Adrenal gland (tissue), 12 donors: ENCODE results near the gene CGRRF1. TPM values are rescaled to one million over a fixed set of nuclear protein-coding genes. Genes with fewer than 3 reads are reported as not detected.

Experiments
- DNase-seq, 7 donors: peaks; one replicate each; pipeline ENCODE4 v3.0.0-alpha.2; 2019 to 2020
- H3K27ac ChIP-seq, 5 donors: fragments of 200-600 bp; sonication (generic) in 4 of 5; 1 replicate in 3 of 5; 2 replicates in 2 of 5; pipeline versions ENCODE4 v1.5.1 to v1.8.0; 2016 to 2020; ENCODE audit warnings: mild to moderate bottlenecking in 1 of 5
- H3K27me3 ChIP-seq: fragments of 200-600 bp; 2 replicates; pipeline ENCODE4 v1.8.0; 2021
- H3K36me3 ChIP-seq, 2 donors: fragments of 200-600 bp; replicated peaks in 1 of 2; 1 replicate in 1 of 2; 2 replicates in 1 of 2; pipeline versions ENCODE4 v1.5.1 to v1.8.0; 2018 to 2022
- H3K4me1 ChIP-seq, 2 donors: fragments of 200-600 bp; replicated peaks in 1 of 2; 1 replicate in 1 of 2; 2 replicates in 1 of 2; pipeline versions ENCODE4 v1.5.1 to v1.8.0; 2018 to 2021
- H3K4me3 ChIP-seq, 4 donors: fragments of 200-600 bp; sonication (generic) in 3 of 4; one replicate each; pipeline ENCODE4 v1.5.1; 2016 to 2018
- H3K9me3 ChIP-seq, 3 donors: fragments of 200-600 bp; sonication (generic) in 1 of 3; replicated peaks in 1 of 3; 1 replicate in 2 of 3; 2 replicates in 1 of 3; pipeline versions ENCODE4 v1.5.1 to v1.8.0; 2016 to 2021
- CTCF ChIP-seq, 6 experiments: fragments of 450-650 bp in 4 of 6; fragments of 200-600 bp in 2 of 6; sonication (generic) in 1 of 6; IDR thresholded peaks; 1 replicate in 5 of 6; 2 replicates in 1 of 6; pipeline versions ENCODE4 v1.5.1 to v1.8.0; 2016 to 2021; ENCODE audit warnings: antibody characterized with exemption in 6 of 6, mild to moderate bottlenecking in 2 of 6, moderate library complexity in 1 of 6
- POLR2A ChIP-seq, 2 donors: fragments of 450-650 bp; IDR thresholded peaks; one replicate each; pipeline ENCODE4 v1.6.1; 2017; ENCODE audit warnings: antibody characterized with exemption in 2 of 2, mild to moderate bottlenecking in 2 of 2, moderate library complexity in 1 of 2
- WGBS, 4 donors: extraction: QIAGEN DNeasy Blood & Tissue Kit in 2 of 4; methylation state at CpG; one replicate each; pipeline versions ENCODE4 v1.1.5 to v1.1.7; 2013 to 2017; 5-methylcytosine and 5-hydroxymethylcytosine counted together
- intact Hi-C, 2 donors: fragments of 100-400 bp; cut with DNase I; formaldehyde crosslinking; loops; one replicate each; pipeline versions ENCODE4 v1.14.1 to v1.15.0; 2022 to 2023
- polyA plus RNA-seq, 3 donors: library from polyadenylated mRNA; stranded (reverse); fragments of 200-250 nt in 2 of 3; fragments of 350-450 nt in 1 of 3; fragmentation: Illumina TruSeq in 1 of 3; extraction: RNeasy Lipid Tissue Mini Kit (QIAGEN cat#74804) in 1 of 3; gene quantifications; one replicate each; pipeline ENCODE4 v1.2.3, GENCODE V29; 2013 to 2014
- total RNA-seq, 9 donors: library from RNA; depleted of rRNA in 4 of 9; stranded (reverse); fragments of >200 nt in 4 of 9; fragments of 120-200 nt in 1 of 9; fragmentation: NEBNext Ultra II Directional in 1 of 9; extraction: Animal tissue kit (Norgen Biotek cat#: 25700) in 1 of 9; gene quantifications; one replicate each; pipeline versions ENCODE4 v1.1.0 to v1.2.4, GENCODE V29; 2013 to 2023
- donor health status: healthy with polysubstance abuse.
- donor health status: Bipolar disorder and iron deficiency.
- donor health status: DM: yes; HTN: yes; CAD: no.
- donor health status: DM: no; HTN: no; CAD: no.
- donor health status: DM: no; HTN: no; CAD: no.
- donor health status: DM: yes; HTN: yes; CAD: no.

Gene CGRRF1
- total and polyA plus RNA-seq, 12 donors, result 9.4 to 26.9 (median 18.5) TPM

GRCh38 chr14:54501480-54501879 lies 8.2 kb upstream of the CGRRF1 start:
- no peak for DNase-seq
- Histone ChIP-seq H3K4me1 (no peaks in the 10 kb centered on the region), H3K36me3 (no peaks in the 10 kb centered on the region), H3K9me3 (no peaks in the 10 kb centered on the region), H3K27ac (no peak overlapping the region), H3K4me3 (no peak overlapping the region), H3K27me3 (no peaks in the 10 kb centered on the region)
- no peak for TF ChIP-seq POLR2A (IDR thresholded peaks at IDR 0.05)
- TF ChIP-seq CTCF (IDR thresholded peaks at IDR 0.05), result no peak
- intact Hi-C loops, result no loop called here
- WGBS, 4 donors, result 73 to 86% (median 79%) methylated on average over 3 of the region's 3 CpGs

GRCh38 chr14:54502602-54503001 lies 7.1 kb upstream of the CGRRF1 start:
- intact Hi-C loops, result no loop called here
- H3K4me3 ChIP-seq, result no peak overlapping the region
- TF ChIP-seq CTCF (IDR thresholded peaks at IDR 0.05), result no peak
- TF ChIP-seq POLR2A (IDR thresholded peaks at IDR 0.05), result no peak
- DNase-seq, result no peak
- no peaks in the 10 kb centered on the region for H3K4me1 ChIP-seq
- no peaks in the 10 kb centered on the region for H3K36me3 ChIP-seq
- WGBS, 4 donors, result 63 to 78% (median 66%) methylated on average over 2 of the region's 2 CpGs
- peak overlapping the region in 1 of 5 donors; percentile 49 for H3K27ac ChIP-seq
- no peaks in the 10 kb centered on the region for H3K27me3 ChIP-seq
- H3K9me3 ChIP-seq, result no peaks in the 10 kb centered on the region

- no peaks in the 10 kb centered on the region for H3K27me3 ChIP-seq
- H3K4me3 ChIP-seq, result no peak overlapping the region
- H3K4me1 ChIP-seq, result no peaks in the 10 kb centered on the region
- H3K27ac ChIP-seq, result no peak overlapping the region
- no peaks in the 10 kb centered on the region for H3K36me3 ChIP-seq
- 46 to 67% (median 54%) methylated on average over 3 of the region's 3 CpGs for WGBS, 4 donors
- peak in 1 of 7 donors; percentile 29 for DNase-seq
- intact Hi-C loops, result no loop called here
- TF ChIP-seq POLR2A (IDR thresholded peaks at IDR 0.05) (no peak), CTCF (IDR thresholded peaks at IDR 0.05) (peak in 4 of 6 experiments; percentile 23 to 37 (median 28))
- no peaks in the 10 kb centered on the region for H3K9me3 ChIP-seq
Observed at GRCh38 chr14:54503486-54503885, 6.2 kb upstream of the CGRRF1 start.

GRCh38 chr14:54512393-54512792 lies 2.7 kb downstream of the CGRRF1 start:
- Histone ChIP-seq H3K27me3 (no peaks in the 10 kb centered on the region), H3K9me3 (peaks cover 0 to 10% (median 6%) of the 10 kb centered on the region in 3 donors), H3K36me3 (no peaks in the 10 kb centered on the region), H3K27ac (no peak overlapping the region), H3K4me1 (peaks cover 13 to 35% of the 10 kb centered on the region in 2 donors), H3K4me3 (no peak overlapping the region)
- 58 to 67% (median 61%) methylated on average over 1 of the region's 1 CpG for WGBS, 4 donors
- no peak for DNase-seq
- TF ChIP-seq POLR2A (IDR thresholded peaks at IDR 0.05) (no peak), CTCF (IDR thresholded peaks at IDR 0.05) (no peak)
- intact Hi-C loops, result no loop called here
